Measurements from ENCODE around the gene POC5. TPM values are rescaled to one million over a fixed set of nuclear protein-coding genes. Genes with fewer than 3 reads are reported as not detected.
"Not testable (repeated sequence)": the region's sequence is repeated elsewhere in the genome, so short reads cannot be mapped to it uniquely, and the experiment has no call there.

POC5 gene, protein sequence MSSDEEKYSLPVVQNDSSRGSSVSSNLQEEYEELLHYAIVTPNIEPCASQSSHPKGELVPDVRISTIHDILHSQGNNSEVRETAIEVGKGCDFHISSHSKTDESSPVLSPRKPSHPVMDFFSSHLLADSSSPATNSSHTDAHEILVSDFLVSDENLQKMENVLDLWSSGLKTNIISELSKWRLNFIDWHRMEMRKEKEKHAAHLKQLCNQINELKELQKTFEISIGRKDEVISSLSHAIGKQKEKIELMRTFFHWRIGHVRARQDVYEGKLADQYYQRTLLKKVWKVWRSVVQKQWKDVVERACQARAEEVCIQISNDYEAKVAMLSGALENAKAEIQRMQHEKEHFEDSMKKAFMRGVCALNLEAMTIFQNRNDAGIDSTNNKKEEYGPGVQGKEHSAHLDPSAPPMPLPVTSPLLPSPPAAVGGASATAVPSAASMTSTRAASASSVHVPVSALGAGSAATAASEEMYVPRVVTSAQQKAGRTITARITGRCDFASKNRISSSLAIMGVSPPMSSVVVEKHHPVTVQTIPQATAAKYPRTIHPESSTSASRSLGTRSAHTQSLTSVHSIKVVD
- 6.4 and 10.6 TPM in 2 replicates for total RNA-seq (2014; rRNA removed; shearing (Covaris generic))

DNA sequence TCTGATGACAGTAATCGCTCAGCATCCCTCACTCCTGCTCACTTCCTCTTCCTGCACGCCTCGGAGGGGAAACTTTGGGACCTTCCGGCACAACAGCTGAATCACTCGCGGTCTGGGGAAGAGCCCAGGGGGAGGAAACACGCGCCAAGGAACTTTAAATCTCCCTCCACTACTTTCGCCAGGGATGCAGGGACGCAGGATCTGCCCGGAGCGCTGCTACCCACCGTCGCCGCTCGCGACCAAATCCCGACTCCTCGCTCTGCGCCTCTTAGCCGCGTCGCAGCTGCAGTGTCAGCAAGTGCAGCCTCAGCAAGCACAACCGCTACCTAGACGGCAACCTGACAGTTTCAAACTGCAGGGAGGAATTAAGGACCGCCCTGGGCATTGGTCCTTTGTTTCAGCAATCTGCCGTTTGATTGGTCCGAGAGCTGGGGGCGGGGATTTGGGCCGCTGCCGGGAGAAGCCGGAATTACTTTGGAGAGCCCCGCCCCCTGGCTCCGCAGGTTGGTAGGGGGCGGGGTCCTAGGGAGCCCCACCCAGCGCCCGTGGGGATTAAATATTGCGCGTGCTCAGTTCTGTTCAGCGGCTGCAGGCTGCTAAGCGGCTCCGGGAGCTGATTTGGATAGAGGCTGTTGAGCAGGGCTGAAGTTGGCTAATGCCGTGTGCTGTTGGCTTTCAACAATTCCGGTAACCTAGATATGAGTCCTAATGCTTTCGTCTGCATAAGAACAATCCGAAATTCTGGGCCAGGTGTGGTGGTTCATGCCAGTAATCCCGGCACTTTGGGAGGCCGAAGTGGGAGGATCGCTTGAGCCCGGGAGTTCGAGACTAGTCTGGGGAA lies at the start of gene POC5:
TSS of gene POC5 (minus strand) at position 356 of the 841 bp plus-strand sequence. CDS start 4,500 bp downstream, outside the sequence.
- peak; percentile 98 for DNase-seq (ENCODE audit: low spot score)

DNA sequence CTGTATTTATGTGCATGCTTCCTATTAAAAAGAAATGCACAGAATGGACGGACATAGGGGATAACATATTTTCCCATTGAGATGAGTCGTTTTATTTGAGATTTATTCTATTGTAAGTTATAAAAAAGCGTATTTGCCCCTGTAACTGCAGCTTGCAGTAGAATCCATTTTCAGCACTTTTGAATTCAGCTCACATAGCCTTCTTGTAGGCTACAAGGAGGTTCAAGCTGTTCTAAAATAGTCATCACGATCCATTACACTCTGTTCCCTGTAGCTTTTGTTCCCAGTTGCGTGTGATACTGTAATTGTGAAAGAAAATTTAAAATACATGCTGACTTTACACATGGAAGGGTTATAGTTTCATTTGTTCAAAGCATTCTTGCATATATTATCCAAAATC lies 40.9 kb upstream of the POC5 start:
- no peak for DNase-seq (ENCODE audit: low spot score)

DNA sequence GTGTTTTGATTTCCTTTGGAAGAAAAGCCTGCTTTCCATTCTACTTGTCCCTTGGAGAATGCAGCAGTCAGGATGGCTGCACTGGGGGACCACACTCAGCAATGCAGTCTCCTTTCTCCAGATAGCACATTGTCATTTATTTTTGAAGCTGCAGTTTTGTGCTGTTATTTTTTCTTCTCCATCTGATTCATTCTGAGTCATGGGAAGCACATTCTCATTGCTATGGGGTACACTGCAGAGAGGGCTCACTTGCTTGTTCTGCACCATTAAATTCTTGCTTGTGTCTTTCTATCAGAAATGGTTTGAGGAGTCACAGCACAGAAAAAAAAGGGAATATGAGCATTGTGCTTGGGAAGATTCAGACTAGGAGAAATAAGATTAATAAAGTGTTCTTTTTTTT lies 39.7 kb upstream of the POC5 start:
- DNase-seq (ENCODE audit: low spot score): no peak

DNA sequence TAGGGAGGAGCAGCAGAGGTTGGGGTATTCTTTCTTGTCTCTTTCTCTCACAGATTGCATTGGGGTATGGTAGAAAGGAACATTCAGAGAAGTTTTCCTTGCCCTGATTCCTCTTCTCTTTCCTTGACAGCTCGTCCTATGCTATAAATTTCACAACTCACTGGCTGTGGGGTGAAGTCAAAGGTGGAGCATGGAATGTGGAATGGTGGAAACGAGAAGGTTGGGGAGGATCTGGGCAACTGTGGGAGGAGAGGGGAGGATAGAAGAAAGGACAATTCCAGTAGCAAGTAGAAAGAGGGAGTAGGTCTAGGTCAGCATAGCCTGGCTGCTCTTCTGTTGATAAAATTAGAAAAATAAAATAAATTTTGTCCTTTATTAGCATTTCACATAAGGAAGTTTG lies 39.0 kb upstream of the POC5 start:
- DNase-seq (ENCODE audit: low spot score): peak; percentile 76

DNA sequence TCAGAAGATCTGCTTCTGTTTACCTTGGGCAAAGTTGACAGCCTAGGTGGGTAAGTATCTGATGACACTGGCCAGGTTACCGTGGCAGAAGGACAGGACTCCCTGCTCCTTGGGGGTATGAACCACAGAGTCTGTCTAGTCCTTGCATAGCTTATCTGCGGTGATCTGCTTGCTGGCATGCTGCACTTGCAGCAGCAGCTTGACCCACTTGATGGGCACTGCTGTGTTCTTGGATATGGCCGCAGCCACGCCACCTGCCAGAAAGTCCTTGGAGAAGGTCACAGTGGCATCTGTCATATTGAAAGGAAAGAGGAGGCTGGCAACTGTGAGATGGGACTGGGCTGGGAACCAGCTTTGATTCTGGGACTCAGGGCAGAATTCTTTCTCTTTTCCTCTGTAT lies 35.9 kb upstream of the POC5 start:
- DNase-seq (ENCODE audit: low spot score): no peak

DNA sequence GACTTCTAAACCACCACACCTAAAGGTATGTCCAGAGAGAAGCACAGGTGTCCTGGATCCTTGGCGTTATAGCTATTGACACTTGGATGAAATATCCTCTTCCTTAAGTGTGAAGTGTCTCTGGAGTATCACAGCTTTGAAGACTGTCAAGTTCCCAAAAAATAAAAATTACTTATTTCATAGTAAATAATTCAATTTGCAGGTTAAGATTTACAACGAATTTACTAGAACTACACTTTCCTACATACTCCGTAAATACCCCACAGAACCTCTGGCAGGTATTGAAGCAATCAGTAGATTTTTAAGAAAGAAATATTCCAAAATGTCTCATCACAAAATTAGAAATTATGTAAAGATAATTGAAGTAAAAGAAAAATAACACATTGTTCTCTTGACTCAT lies 27.1 kb upstream of the POC5 start:
- no peak for DNase-seq (ENCODE audit: low spot score)

DNA sequence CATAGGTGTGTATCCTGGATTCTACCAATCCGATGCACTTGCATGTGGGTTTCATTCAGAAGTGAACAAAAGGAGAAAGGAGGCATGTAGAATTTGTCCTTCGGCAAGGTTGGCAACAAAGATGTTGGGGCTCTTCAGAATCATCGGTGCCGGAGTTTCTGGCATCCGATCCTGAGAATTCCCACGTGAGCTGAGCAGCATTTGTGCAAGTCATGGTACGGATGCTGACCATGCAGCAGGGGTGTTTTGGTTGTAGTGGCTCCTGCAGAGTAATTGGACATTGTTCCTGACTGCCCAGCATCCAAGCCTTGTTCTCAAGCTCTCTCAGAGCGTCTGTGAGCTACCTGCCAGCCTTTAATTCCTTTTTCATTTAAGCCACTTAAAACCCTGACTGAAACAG lies 19.0 kb upstream of the POC5 start:
- no peak for DNase-seq (ENCODE audit: low spot score)

DNA sequence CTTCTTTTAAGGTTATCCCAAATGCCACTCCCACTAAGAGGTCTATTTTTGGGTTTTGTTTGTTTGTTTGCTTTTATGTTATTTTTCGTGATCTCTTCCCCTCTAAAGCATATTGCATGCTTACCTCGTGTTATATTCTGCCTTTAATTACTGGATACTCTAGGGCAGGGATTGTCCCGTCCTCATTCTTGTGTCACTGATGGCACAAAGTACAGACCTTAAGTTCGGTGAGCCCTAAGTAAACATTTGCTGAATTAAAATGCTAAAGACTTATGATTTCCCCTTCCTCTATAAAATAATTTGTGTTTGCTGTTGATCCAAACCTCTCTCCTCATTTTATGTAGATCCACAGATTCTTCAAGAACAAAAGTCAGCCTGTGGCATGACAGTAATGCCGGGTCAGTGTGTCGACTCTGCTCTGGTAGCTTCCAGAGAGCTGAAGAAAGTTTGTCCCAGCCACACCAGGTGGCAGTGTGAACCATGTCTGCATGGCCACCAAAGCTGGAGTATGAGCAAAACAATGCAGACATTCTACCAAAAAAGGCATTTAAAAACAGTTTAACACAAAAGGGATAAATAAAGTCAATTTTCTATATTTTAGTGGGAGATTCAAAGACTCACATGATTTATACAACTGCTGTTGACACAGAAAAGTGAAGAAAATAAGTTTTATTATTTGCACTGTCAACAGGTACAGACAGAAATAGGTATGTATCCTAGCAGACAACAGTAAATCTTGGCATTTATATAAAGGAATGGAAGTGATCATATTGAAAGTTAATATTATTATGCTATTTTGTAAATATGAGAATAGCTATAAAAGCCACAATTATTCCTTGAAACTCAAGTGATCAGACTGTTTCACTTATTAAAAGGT lies 17.9 kb upstream of the POC5 start:
- peak; percentile 77 for DNase-seq (ENCODE audit: low spot score)

DNA sequence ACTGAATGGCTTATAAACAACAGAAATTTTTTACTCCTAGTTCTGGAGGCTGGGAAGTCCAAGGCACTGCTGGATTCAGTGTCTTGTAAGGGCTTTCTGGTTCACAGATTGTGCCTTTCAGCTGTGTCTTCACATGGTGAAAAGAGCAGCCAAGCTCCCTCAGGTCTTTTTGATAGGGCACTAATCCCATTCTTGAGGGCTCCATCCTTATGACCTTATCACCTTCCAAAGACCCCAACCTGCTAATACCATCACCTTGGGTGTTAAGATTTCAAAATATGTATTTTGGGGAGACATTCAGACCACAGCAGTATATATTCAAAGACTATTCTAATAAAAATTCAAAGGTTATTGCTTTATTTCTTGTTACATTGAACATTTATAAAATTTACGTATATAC lies 16.5 kb upstream of the POC5 start:
- no peak for DNase-seq (ENCODE audit: low spot score)

DNA sequence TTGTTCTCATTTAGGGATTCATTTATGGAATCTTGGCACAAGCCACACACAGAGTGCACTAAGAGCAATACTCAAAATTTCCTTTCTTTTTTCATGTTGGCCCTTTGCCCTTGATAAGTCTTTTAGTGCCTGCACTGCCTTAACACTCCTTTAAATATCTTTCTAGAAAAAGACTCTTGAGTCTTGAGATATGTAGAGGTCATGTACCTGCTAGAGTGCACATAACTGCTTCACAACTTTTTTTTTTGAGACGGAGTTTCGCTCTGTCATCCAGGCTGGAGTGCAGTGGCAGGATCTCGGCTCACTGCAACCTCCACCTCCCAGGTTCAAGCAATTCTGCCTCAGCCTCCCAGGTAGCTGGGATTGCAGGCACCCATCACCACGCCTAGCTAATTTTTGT lies 14.3 kb upstream of the POC5 start:
- DNase-seq (ENCODE audit: low spot score): not testable (repeated sequence)

DNA sequence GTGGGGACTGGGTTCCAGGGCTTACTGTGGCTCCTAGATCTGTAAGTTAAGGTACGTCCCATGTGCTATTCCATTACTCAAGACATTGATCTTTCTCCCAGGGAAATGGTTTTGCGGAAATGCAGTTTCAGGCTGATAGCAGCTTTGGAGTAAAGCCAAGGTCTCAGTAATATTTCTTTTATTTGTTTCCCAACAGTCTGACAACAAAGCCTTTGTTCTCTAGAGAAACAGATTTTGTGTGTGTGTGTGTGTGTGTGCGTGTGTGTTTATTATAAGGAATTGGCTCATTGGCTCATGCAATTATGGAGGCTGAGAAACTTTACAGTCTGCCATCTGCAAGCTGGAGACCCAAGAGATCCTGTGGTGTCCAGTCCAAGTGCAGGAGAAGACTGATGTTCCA lies 12.1 kb upstream of the POC5 start:
- DNase-seq (ENCODE audit: low spot score): peak; percentile 17

DNA sequence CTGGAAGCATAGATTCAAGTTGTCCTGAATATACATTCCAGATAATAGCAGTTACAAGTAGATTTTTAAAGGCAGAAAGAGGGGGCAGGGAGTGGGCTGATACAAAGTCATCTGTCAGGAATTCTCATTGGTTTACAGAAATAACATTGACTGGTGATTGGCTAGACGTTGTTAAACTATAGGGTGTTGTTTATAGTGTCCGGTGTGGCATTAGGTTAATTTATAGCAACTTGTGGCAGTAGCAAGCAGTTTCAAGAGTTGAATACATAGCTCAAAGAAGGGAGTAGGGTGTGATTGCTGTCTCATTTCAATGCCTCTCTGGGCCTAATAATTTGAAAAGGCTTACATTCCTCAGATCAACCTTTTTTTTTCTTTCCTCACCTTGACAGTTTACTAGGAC lies 10.7 kb upstream of the POC5 start:
- no peak for DNase-seq (ENCODE audit: low spot score)

DNA sequence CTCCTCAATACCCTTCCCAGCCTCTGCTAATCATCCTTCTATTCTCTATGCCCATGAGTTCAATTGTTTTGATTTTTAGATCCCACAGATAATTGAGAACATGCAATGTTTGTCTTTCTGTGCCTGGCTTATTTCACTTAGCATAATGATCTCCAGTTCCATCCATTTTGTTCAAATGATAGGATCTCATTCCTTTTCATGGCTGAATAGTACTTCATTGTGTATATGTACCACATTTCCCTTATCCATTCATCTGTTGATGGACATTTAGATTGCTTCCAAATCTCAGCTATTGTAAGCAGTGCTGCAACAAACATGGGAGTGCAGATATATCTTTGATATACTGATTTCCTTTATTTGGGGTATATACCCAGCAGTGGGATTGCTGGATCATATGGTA lies 9.0 kb upstream of the POC5 start:
- not testable (repeated sequence) for DNase-seq (ENCODE audit: low spot score)

DNA sequence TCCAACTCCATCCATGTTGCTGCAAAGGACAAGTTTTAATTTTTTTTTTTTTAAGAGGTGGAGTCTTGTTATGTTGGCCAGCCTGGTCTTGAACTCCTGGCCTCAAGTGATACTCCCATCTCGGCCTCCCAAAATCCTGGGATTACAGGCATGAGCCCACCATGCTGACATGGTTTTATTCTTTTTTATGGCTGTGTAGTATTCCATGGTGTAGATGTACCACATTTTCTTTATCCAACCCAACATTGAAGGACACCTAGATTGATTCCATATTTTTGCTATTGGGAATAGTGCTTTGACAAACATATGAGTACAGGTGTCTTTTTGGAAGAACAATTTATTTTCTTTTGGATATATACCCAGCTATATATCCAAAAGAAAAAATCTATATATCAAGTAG lies 6.1 kb upstream of the POC5 start:
- DNase-seq (ENCODE audit: low spot score): no peak

DNA sequence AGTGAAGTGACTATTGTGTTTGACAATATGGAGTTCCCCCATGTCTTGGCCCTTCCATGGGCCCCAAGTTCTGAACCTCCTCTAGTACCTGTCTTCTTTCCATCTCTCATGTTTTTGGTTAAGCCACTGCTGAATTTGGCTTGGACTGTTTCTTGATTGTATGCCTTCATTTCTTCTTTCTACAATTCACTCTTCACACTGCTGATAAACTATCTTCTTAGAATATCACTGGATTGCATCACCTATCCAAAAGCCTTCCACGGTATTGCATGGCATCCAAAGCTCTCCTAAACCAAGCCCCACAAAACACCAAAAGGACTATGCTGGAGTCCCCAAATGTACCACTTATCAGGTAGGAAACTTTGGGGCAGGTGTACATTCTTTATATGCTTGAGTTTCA lies 4.3 kb upstream of the POC5 start:
- DNase-seq (ENCODE audit: low spot score): no peak

DNA sequence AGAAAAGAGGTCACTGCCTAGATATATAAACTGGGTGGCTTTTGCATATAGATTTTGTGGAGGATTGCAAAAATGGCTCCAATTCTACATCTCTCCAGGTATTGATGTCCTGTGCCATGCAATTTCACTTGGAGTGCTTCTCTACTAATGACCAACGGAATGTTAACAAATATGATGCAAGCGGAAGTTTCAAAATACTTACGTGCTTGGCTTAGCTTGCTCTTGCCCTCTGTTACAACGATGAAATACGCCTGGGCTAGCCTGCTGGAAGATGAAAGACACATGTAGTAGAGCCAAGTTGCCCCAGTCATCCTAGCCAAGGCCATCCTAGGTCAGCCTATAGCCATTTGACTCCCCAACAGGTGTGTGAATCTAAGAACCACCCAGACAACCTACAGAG lies 3.6 kb upstream of the POC5 start:
- no peak for DNase-seq (ENCODE audit: low spot score)

DNA sequence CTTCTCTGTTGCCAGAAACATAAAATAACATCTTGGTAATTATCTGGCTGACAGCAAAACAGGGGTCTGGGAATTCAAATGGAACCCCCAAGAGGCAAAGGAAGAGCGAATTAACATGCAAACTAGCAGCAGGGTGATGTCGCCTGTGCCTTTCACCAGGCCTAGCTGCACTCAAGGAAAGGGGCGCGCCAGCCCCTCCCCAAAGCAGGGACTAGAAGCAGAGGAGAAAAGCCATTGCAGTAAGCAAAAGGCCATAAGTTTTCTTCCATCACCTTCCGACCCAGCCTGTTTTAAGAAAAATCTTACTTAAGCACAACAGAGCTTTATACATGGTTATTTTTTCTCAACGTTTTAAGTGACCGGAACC lies 539 bp downstream of the POC5 start:
- DNase-seq (ENCODE audit: low spot score): no peak

DNA sequence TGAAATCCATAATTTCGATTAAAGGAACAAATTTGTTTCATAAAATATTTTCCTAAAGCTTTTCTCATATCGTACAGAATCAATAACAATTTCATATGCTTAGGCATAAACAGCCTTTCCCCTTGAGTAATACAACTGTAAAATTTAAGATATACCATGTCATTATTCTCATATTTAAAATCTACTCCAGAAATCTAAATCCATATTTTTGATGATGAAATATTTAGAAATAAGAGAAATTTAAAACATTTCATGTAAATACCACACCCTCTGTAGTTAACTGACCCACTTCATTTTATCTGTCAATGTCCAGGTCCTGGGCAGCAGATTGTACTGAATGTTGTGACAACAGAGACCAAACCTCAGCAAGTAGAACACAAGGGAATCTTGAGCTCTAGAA lies 5.1 kb downstream of the POC5 start:
- DNase-seq (ENCODE audit: low spot score): no peak

DNA sequence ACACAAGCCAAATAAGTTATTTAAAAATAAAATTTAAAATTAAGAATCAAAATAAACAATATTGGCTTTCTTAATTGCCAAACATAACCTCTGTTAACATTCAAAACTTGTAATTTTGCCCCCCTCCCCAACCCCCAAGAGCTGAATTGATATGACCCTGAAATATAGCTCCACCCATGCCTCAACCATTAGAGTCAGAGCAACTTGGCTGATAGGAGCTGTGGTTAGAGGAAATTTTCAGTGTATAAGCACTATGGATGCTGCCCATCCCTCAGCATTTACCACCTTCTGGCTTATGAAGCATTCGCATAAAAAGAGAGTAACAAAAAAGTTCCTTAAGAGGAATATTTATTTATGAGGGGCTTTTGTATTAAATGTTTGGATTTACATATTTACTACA lies 6.1 kb downstream of the POC5 start:
- no peak for DNase-seq (ENCODE audit: low spot score)

DNA sequence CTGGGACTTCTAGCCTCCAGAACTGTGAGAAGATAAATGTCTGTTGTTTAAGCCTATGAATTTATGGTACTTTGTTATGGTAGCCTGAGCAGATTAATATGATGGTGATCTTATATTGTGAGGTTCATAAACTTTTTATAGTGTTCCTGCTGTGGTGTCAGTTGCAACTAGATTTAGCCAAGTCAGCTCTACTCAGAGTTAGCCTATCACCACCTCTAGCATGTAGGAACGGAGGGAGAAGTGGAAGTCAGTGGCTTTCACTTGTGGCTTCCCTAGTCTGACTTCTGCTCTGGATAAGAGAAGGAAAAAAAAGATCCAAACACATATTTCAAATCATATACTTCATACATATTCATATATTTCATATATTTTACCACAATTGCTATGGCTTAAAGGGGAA lies 6.6 kb downstream of the POC5 start:
- DNase-seq (ENCODE audit: low spot score): no peak

DNA sequence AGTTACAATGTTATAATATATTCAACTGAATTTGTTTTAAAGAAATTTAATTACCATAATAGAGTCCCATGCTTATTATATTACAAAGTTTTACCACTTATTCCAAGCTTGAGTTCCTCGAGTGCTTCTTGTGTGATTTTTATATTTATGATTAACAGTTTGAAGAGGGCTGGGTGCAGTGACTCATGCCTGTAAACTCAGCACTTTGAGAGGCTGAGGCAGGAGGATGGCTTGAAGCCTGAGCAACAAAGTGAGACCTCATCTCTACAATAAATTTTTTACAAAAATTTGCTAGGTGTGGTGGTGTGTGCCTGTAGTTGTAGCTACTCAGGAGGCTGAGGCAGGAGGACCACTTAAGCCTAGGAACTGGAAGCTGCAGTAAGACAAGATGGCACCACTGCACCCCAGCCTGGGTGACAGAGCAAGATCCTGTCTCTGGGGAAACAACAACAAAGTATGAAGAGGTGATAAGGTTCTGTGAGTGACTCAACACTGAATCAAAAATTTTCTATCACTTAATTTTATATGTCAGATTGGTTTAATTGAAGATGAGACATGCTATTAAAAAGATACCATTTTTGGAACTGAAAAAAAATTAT lies 9.2 kb downstream of the POC5 start:
- no peak for DNase-seq (ENCODE audit: low spot score)

All from HT-29 (cell line).